ENCODE measurements around the gene SLC1A7.

Gene SLC1A7

DNA sequence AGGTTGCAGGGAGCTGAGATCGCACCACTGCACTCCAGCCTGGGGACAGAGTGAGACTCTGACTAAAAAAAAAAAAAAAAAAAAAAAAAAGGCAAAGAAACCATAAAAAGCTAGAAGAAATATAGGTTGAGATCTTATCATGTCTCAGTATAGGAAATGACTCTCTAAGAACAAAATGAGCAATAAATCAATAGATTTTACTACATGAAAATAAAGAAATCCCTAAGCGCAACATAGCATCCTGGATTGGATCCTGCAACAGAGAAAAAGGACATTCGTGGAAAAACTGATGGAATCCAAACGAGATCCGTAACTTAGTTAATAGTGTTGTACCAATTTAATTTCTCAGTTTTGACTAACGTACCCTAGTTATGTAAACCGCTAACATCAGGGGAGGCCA, 35.3 kb downstream of the SLC1A7 start:
- no peak for DNase-seq (ENCODE audit: low read depth)
- no peak for TF ChIP-seq CTCF (conservative IDR thresholded peaks at IDR 0.05; ENCODE audit: low read length)
- no peak overlapping the region for H3K4me3 ChIP-seq (ENCODE audit: low read length)

DNA sequence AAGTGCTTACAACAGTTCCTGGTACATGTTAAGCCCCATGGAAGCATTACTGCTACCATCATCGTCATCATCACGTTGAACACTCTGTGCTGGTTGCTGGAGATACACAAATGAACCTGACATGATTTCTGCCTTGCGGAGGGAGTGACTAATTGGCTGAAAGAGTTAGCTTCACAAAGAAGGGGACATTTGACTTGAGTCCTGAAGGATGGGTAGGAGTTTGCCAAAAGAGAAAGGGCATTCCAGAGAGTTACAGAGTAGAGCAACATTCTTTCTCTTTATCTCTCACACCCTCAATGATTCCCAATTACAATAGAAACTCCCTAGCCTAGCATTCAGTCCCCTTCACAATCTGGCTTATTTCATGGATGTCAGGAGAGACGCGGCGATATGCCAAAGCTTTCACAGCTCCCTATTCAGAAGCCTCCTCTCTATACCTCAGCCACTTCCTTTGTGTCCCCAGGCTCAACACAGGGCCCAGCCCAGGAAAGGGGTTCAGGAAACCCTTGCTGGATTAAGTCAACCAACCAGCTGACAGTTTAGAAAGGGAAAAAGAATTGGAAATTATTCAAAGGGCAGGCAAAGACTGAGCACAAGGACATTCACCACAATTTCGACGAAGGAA, 38.0 kb downstream of the SLC1A7 start:
- no peak for DNase-seq (ENCODE audit: low read depth)
- no peak overlapping the region for H3K4me3 ChIP-seq (ENCODE audit: low read length)
- TF ChIP-seq CTCF (conservative IDR thresholded peaks at IDR 0.05; ENCODE audit: low read length): no peak

DNA sequence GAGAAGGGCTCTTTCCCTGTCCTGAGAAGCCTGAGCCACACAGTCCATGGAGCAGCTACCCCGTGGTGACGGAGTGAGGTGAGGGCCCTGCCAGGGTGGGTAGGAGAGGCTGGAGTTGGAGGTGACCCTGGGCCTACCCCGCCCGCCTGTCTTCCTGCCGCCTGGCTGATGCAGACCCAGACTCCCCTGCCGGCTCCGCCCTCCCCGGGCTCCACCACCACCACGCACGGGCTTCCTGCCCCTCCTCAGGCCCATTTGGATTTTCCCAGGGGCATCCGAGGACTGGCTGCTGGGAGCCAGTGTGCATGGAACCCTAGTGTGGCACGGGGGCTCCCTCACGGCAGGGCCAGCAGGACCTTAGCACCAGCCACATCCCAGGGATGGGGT, 47.9 kb downstream of the SLC1A7 start:
- no peak for DNase-seq (ENCODE audit: low read depth)
- TF ChIP-seq CTCF (conservative IDR thresholded peaks at IDR 0.05; ENCODE audit: low read length): no peak
- H3K4me3 ChIP-seq (ENCODE audit: low read length): no peak overlapping the region

DNA sequence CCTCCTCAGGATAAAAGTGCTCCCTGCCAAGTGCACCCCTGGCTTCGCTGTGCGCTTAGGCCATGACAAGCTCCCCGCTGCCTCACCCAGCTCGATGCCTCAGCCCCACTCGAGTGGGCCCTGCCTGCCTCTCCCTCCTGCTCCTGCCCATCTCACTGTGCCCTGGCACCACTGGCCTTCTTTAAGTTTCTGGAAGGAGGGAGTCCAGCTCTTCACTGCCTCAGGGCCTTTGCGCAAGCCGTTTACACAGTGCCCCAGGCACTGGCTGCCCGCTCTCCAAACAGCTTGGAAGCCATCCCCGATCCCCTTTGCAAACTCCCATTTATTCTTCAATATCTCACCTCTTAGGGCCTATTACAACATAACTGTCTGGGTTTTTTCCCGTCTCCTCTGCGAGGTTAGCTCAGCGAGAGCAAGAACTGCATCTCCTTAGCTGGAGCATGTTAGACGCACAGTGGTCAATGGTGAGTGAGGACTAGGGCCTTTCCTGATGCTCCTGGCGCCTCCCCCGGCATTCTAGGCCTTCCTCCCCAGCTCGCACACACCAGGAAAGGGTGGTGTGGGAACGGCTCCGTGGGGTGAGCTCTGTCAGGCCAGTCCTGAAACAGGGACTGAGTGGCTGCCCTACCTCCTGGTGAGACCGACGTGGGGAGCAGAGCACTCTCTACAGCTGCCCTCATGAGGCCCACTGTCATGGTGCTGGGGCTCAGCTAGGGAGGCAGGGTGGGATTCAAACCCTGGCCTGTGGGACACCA, 48.5 kb downstream of the SLC1A7 start:
- H3K4me3 ChIP-seq (ENCODE audit: low read length): no peak overlapping the region
- no peak for DNase-seq (ENCODE audit: low read depth)
- TF ChIP-seq CTCF (conservative IDR thresholded peaks at IDR 0.05; ENCODE audit: low read length): no peak

DNA sequence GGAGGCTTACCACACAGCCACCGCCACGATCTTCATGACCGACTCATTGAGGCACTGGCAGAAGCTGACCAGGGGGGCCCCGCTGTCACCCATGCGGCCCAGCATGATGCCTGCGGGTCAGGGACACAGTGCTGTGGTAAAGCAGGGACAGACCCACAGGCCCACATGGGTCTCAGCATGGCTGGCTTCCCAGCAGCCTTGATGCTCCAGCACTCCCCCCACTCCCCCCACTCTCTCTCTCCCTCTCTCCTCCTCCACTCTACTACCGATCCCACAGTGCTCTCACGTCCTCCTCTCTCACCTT, 49.0 kb downstream of the SLC1A7 start:
- no peak for TF ChIP-seq CTCF (conservative IDR thresholded peaks at IDR 0.05; ENCODE audit: low read length)
- H3K4me3 ChIP-seq (ENCODE audit: low read length): no peak overlapping the region
- no peak for DNase-seq (ENCODE audit: low read depth)

DNA sequence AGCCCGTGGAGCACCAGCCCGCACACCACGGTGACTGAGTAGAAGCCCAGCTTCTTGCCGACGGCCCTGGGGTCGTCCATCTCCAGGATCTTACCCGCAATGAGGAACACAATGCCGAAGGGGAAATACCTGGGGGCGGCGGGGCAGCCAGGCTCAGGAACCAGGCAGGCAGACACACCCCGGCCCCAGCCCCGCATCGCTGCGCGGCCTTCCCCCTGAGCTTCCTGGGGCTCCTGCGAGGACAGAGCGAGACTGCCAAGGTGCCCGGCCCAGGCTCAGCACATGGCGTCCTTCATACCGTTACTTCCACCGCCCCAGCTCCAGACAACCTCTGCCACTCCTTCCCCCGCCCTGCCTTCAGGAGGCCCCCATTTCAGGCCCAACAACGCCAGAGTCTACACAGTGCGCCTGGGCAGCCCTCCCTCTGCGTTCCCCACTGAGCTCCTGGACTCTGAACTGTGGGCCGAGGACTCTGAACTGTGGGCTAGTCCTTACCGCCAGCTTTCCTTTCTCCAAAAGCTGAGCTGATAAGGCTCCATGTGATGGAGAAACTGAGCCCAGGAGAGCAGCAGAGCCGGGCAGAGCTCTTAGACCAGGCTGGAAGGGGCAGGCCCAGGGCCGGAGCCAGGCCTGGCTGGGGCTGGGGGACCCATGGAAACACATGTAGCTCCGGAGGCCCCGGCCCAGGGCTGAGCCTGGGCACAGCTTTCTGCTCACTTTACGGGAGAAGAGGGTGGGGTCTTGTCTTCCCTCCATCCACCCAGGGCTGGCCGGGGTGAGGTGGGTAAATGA, 49.6 kb downstream of the SLC1A7 start:
- no peak for DNase-seq (ENCODE audit: low read depth)
- no peak for TF ChIP-seq CTCF (conservative IDR thresholded peaks at IDR 0.05; ENCODE audit: low read length)
- H3K4me3 ChIP-seq (ENCODE audit: low read length): no peak overlapping the region
